GM21717 (cell line): Measurements from ENCODE around the gene FAM149B1.

Experiments used
- ATAC-seq: cut with Tn5 transposase; IDR thresholded peaks from one replicate; pipeline ENCODE4 v1.9.1; 2021; ENCODE audit warnings: mild to moderate bottlenecking, moderate library complexity; ENCODE audit not compliant: unreplicated experiment

Gene FAM149B1

GRCh38 chr10:73263693-73264347, 95.9 kb downstream of the FAM149B1 start:
- ATAC-seq = no peak

GRCh38 chr10:73264423-73264822, 96.5 kb downstream of the FAM149B1 start:
- ATAC-seq = no peak

- no peak for ATAC-seq
Measured at GRCh38 chr10:73281097-73281496, 113.2 kb downstream of the FAM149B1 start.

- ATAC-seq = no peak
Measured at GRCh38 chr10:73287441-73287840, 119.5 kb downstream of the FAM149B1 start.

GRCh38 chr10:73289958-73290357, 122.0 kb downstream of the FAM149B1 start:
- no peak for ATAC-seq

- no peak for ATAC-seq
Measured at GRCh38 chr10:73293461-73293860, 125.5 kb downstream of the FAM149B1 start.
